OCI-LY7 (cell line): ENCODE data around the gene PACC1. TPM values are rescaled to one million over a fixed set of nuclear protein-coding genes. Genes with fewer than 3 reads are reported as not detected.

Experiments used
- BruUV-seq: library from RNA; stranded (reverse); fragments of 400-500 nt; replicated peaks from 2 replicates; lab custom pipeline; 2021; lab: Mats Ljungman, UMichigan
- CTCF ChIA-PET: fragments of 300-600 bp; sonication (Branson Sonifier 250); formaldehyde crosslinking; loops from one replicate; lab custom pipeline; 2022; ENCODE audit warnings: antibody characterized with exemption; ENCODE audit not compliant: unreplicated experiment; lab: Charles Lee
- POLR2A ChIA-PET: fragments of 300-600 bp; sonication (Branson Sonifier 250); formaldehyde crosslinking; loops from one replicate; lab custom pipeline; 2022; ENCODE audit warnings: antibody characterized with exemption; lab: Charles Lee
- DNase-seq: peaks from one replicate; pipeline ENCODE4 v3.0.0-alpha.2; 2015; ENCODE audit warnings: low spot score
- H2AFZ ChIP-seq: fragments of 200-600 bp; sonication (generic), shearing (Covaris generic); 2 replicates; pipeline ENCODE4 v1.6.1; 2014; ENCODE audit warnings: mild to moderate bottlenecking, antibody characterized with exemption, low read length, moderate library complexity
- H3K27ac ChIP-seq: fragments of 200-600 bp; sonication (generic); 2 replicates; pipeline ENCODE4 v1.5.1; 2014; ENCODE audit warnings: mixed run types, low read depth, mild to moderate bottlenecking, moderate library complexity, low read length, inconsistent platforms; ENCODE audit not compliant: poor library complexity, severe bottlenecking
- H3K36me3 ChIP-seq: fragments of 200-600 bp; sonication (generic); 2 replicates; pipeline ENCODE4 v1.6.1; 2014; ENCODE audit warnings: mild to moderate bottlenecking, antibody characterized with exemption, low read length, moderate library complexity, mixed read lengths; ENCODE audit not compliant: insufficient read depth
- H3K4me1 ChIP-seq: fragments of 200-600 bp; sonication (generic); 2 replicates; pipeline ENCODE4 v1.5.1; 2014; ENCODE audit warnings: mild to moderate bottlenecking, low read length; ENCODE audit not compliant: insufficient read depth, poor library complexity, severe bottlenecking
- H3K4me2 ChIP-seq: fragments of 200-600 bp; sonication (generic); 2 replicates; pipeline ENCODE4 v1.6.1; 2014; ENCODE audit warnings: mild to moderate bottlenecking, low read length
- H3K4me3 ChIP-seq: fragments of 200-600 bp; sonication (generic); 2 replicates; pipeline ENCODE4 v1.5.1; 2014; ENCODE audit warnings: mild to moderate bottlenecking, low read depth, low read length; ENCODE audit not compliant: poor library complexity, severe bottlenecking
- H3K79me2 ChIP-seq: fragments of 200-600 bp; sonication (generic); 2 replicates; pipeline ENCODE4 v1.6.1; 2016; ENCODE audit warnings: low read depth, mild to moderate bottlenecking, low read length, moderate library complexity, mixed read lengths; ENCODE audit not compliant: insufficient read depth
- H3K9me2 ChIP-seq: fragments of 200-600 bp; sonication (generic); 2 replicates; pipeline ENCODE4 v1.6.1; 2016; ENCODE audit warnings: mild to moderate bottlenecking, low read length, mixed read lengths; ENCODE audit not compliant: insufficient read depth
- H3K9me3 ChIP-seq: fragments of 200-600 bp; sonication (generic); 2 replicates; pipeline ENCODE4 v1.6.1; 2014; ENCODE audit warnings: mild to moderate bottlenecking, mixed run types, low read length, mixed read lengths
- H4K20me1 ChIP-seq: fragments of 200-600 bp; sonication (generic); 2 replicates; pipeline ENCODE4 v1.6.1; 2014; ENCODE audit warnings: mild to moderate bottlenecking, antibody characterized with exemption, low read length, moderate library complexity, mixed read lengths; ENCODE audit not compliant: insufficient read depth
- CTCF ChIP-seq: fragments of 200-600 bp; sonication (generic); conservative IDR thresholded peaks from 2 replicates; pipeline ENCODE4 v1.5.1; 2014; ENCODE audit warnings: mild to moderate bottlenecking, antibody characterized with exemption, low read length, moderate library complexity, mixed read lengths
- EZH2phosphoT487 ChIP-seq: fragments of 200-600 bp; sonication (generic); IDR thresholded peaks from 2 replicates; pipeline ENCODE4 v1.6.1; 2018; ENCODE audit warnings: low read depth, borderline replicate concordance, mild to moderate bottlenecking, mixed run types, antibody characterized with exemption, low read length, moderate library complexity, mixed read lengths
- intact Hi-C: fragments of 100-400 bp; cut with micrococcal nuclease; formaldehyde crosslinking; loops from one replicate; pipeline ENCODE4 v1.10.0; 2022; ENCODE audit not compliant: unreplicated experiment
- total RNA-seq, 2 experiments: library from RNA; depleted of rRNA in 1 of 2; stranded (reverse); fragments of >200 nt in 1 of 2; shearing (Covaris generic) in 1 of 2; gene quantifications; 2 replicates each; pipeline ENCODE4 v1.2.3, GENCODE V29; 2014 to 2022

The PACC1 gene
- total RNA-seq, 2 experiments from 2014 or later, result 17.3 to 30.8 TPM

- H3K79me2 ChIP-seq, result no peaks in the 10 kb centered on the region
- CTCF ChIA-PET, result no interaction called here
- TF ChIP-seq CTCF (no peak), EZH2phosphoT487 (no peak)
Observed at GRCh38 chr1:212437179-212437798, 22.6 kb upstream of the PACC1 start.

GRCh38 chr1:212434992-212435391 lies 20.3 kb upstream of the PACC1 start:
- H3K9me3 ChIP-seq, result no peaks in the 10 kb centered on the region
- ChIA-PET POLR2A (no interaction called here), CTCF (no interaction called here)
- H3K9me2 ChIP-seq, result no peaks in the 10 kb centered on the region
- H3K79me2 ChIP-seq, result no peaks in the 10 kb centered on the region
- TF ChIP-seq EZH2phosphoT487, result no peak
- H3K27ac ChIP-seq, result no peak overlapping the region
- no peak overlapping the region for H3K4me2 ChIP-seq
- H3K36me3 ChIP-seq, result no peaks in the 10 kb centered on the region
- no TSS peak for BruUV-seq
- H3K4me1 ChIP-seq, result no peaks in the 10 kb centered on the region
- DNase-seq, result no peak
- intact Hi-C loops, result no loop called here
- H2AFZ ChIP-seq, result no peak overlapping the region
- no peak overlapping the region for H3K4me3 ChIP-seq
- H4K20me1 ChIP-seq, result no peaks in the 10 kb centered on the region

More at GRCh38 chr1:212437179-212437798, 22.6 kb upstream of the PACC1 start:
- no TSS peak for BruUV-seq
- DNase-seq, result no peak
- H3K9me3 ChIP-seq, result no peaks in the 10 kb centered on the region
- no peaks in the 10 kb centered on the region for H4K20me1 ChIP-seq
- no peaks in the 10 kb centered on the region for H3K4me1 ChIP-seq
- no peak overlapping the region for H3K27ac ChIP-seq
- intact Hi-C loops, result no loop called here
- no peaks in the 10 kb centered on the region for H3K9me2 ChIP-seq
- POLR2A ChIA-PET, result interaction anchor here (0.6 kb wide), 1 partner anchor 446 kb away, joined by 3 read pairs; no protein-coding TSS in a partner anchor
- no peak overlapping the region for H3K4me3 ChIP-seq
- no peaks in the 10 kb centered on the region for H3K36me3 ChIP-seq
- no peak overlapping the region for H2AFZ ChIP-seq
- H3K4me2 ChIP-seq, result no peak overlapping the region

DNA sequence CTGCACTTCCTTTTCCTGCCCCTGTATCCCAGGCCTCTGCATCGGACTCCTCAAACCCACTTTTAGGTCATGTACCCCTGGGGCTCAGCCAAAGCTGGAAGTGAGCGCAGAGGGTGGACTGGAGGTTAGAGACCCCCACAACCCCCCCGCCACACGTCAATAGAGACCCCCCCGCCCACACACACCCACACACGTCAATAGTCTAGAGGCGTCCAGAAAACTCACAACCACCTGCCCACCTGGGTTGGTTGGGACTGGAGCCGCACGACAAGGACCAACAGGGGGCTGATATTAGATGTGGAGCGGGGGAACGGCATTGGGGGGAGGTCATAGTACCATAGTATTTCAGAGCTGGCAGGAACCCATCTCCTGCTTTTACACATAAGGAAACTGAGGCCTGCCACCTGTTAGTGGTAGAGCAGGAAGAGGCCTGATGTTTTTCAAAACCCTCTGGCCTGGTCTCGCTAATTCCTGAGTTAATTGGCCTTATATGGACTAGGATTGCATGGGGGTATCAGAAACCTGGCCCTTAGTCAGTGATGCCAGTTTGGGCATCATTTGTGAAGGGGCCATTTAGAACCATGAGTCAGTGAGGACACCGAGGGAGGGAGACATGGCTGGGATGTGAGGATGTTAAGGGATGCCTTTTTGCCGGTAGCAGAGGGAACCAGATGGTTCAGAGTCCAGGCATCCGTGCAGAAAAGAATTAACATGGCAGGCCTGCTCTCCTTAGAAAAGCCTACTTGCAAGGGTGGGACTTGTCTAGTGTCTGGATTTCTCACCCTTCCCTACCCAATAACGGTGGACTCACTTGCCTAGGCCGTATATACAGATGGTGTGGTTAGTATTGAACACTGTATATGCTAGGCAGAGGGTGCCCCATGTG lies 19.1 kb upstream of the PACC1 start:
- Histone ChIP-seq H3K36me3 (no peaks in the 10 kb centered on the region), H3K27ac (no peak overlapping the region), H3K9me3 (no peaks in the 10 kb centered on the region), H4K20me1 (no peaks in the 10 kb centered on the region), H3K79me2 (no peaks in the 10 kb centered on the region), H2AFZ (peak overlapping the region; percentile 49), H3K9me2 (no peaks in the 10 kb centered on the region), H3K4me3 (peak overlapping the region; percentile 73), H3K4me1 (no peaks in the 10 kb centered on the region), H3K4me2 (peak overlapping the region; percentile 79)
- no peak for DNase-seq
- no TSS peak for BruUV-seq
- intact Hi-C loops, result no loop called here
- CTCF ChIA-PET, result no interaction called here
- TF ChIP-seq EZH2phosphoT487, result no peak
- TF ChIP-seq CTCF, result no peak
- POLR2A ChIA-PET, result interaction anchor here (0.6 kb wide), 1 partner anchor 77 kb away, joined by 5 read pairs; no protein-coding TSS in a partner anchor
